Inflammatory macrophage (primary cell): ENCODE results near the gene C1QA.
"Not testable (repeated sequence)": the region's sequence is repeated elsewhere in the genome, so short reads cannot be mapped to it uniquely, and the experiment has no call there.

Experiments
- DNase-seq, 2 donors: peaks; one replicate each; pipeline ENCODE4 v3.0.0-alpha.2; 2020 to 2022

Gene C1QA

DNA sequence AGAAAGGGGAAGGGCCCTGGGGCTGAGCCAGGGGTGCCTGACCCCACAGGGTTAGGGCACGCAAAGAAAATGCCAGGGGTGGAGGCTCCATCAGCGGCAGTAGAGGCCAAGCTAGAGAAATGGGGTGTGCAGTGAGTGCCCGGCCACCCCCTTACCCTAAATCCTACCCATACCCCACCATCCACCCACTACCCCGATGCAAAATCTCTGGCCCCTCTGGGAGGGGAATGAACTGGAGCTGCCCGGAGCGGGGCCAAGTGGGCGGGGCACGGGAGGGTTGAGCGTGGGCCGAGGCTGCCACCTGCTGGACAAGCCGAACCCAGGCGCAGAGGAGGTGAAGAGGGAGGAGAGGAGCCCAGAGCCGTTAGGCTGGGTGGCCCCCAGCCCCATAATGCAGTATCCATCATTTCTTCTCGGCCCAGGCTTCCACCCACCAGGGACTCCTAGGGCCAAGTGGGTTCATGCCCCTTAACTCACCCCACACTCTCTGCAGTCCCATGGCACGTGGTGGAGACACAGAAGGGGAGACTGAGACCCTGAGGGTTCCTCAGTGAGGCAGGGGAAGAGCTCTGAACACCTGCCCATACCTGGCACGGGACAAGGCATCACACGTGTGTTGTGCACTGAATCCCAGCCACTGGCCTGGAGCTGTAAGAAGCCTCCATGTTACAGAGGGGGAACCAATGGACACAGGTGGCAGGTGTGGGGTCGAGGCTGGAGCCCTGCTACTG lies 5.6 kb downstream of the C1QA start:
- DNase-seq = peak; percentile 70 to 71

DNA sequence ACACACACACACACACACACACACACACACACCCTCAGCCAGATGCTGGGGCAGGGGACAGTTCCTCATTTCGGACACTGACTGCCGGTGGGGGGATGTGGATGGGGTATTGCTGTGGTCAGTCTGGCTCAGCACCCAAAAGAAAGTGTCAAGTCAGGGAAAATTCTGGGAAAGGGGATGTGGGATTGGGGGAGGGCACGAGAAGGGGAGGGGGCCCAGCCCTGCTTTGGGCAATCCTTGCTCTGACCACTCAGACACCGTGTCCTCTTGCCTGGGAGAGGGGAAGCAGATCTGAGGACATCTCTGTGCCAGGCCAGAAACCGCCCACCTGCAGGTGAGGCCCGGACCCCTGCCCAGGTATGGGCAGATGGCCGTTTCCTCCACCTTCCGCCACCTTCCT lies 7.0 kb downstream of the C1QA start, which contains the start of gene C1QC:
TSS of gene C1QC (plus strand) at position 253 of the 400 bp plus-strand sequence. CDS start 391 bp downstream, outside the sequence.
- peak; percentile 45 to 50 for DNase-seq

DNA sequence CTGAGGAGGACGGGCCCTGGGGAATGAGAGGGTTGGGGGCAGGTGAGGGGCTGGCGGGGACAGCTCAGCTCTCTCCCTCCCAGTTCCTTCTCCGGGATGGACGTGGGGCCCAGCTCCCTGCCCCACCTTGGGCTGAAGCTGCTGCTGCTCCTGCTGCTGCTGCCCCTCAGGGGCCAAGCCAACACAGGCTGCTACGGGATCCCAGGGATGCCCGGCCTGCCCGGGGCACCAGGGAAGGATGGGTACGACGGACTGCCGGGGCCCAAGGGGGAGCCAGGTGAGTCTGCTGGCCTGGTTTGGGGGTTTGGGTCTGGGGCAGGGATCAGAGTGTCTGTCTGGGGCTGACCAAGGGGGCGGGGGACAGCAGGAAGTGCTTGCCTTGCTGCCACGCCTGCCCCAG lies 7.5 kb downstream of the C1QA start:
- no peak for DNase-seq

DNA sequence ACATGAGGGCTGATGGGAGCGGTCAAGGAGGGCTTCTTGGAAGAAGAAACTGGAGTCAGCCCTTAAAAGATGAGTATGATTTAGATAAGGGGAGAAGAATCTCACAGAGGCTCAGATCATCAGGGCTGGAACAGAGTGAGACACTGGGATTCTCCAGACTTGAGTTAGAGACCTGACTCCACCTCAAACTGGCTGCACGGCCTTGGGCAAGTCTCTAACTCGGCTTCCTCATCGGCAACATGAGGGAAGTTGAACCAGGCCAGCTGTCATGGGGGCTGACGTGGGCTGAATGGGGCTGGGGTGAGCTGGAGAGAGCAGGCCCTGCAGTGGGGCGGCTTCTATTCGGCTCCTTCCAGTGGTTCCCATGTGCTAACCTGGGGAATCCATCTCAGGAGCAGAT lies 9.5 kb downstream of the C1QA start:
- DNase-seq = peak; percentile 86 to 93

DNA sequence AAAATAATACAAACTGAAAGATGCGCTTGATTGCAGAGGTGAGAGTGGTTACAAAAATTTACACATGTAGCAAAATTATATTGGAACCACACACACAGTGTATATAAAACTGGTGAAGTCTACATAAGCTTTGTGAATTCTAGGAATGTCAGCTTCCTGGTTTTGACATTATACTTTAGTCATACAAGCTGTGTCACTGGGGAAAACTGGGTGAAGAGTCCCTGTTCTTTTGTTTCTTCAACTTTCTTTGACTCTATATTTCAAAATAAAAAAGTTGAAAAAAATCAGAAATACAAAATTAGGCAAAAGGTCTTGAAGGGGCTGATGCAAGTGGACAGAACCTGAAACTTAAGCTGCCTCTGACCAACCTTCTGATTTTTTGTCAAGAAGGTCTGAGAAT lies 10.0 kb downstream of the C1QA start:
- peak; percentile 65 to 85 for DNase-seq

DNA sequence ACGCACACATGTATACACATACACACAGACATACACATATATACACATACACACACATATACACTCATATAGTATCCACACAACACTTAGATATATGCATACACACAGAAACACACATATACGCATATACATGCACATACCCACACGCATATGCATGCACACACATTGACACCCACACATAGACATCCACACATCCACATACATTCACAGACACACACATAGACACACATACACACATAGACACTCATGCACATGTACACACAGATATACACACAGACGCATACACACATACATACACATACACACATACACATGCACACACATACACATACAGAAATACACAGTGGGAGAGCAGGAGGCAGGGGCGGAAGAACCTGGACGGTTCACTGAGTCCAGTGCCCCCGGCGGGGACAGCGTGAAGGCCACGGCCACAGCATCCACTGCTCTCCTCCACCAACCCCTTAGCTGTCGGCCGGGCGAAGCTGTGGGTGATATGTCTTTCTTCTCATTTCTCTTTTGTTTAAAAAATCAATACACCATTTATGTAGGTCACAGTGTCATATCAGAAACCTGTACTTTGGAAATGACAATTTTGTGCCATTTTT lies 13.8 kb downstream of the C1QA start:
- no peak for DNase-seq

DNA sequence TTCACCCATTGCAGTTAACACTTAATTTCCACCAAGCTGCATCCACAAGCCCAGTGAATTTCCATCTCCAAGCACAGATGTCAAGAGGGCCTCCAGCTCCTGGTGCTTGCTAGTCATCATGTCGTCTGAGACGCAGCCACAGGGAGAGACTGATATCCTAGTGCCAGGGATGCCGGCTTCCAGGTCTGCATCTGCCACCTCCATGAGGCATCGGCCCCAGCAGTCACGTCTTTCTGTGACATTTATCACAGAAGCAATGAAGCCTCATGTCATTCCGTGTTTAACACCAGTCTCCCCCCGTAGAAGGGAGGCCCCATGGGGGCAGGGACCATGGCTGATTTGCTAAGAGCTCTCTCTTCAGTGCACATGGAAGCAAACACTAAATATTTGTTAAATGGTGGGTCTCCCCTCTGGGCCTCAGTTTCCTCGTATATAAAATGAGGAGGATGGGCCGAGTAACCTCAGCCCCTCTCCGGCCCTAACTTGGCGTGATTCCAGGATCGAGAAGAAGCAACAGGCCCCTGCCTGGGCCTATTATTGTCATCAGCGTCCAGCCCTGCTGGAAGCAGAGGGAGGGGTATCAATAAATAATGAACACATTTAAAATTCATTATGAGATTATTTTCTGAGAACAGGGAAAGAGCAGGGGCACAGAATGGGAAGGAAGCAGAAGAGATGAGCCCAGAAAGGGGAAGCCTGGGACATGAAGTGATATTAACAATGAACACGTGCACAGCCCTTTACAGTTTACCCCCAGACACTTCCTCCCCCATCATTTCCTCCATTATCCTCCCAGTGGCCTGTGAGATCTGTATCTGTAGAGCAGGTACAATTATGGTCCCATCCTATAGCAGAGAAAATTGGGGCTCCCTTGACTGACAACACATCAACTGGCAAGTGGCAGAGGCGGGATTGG lies 15.8 kb downstream of the C1QA start:
- DNase-seq = peak; percentile 49 to 56

DNA sequence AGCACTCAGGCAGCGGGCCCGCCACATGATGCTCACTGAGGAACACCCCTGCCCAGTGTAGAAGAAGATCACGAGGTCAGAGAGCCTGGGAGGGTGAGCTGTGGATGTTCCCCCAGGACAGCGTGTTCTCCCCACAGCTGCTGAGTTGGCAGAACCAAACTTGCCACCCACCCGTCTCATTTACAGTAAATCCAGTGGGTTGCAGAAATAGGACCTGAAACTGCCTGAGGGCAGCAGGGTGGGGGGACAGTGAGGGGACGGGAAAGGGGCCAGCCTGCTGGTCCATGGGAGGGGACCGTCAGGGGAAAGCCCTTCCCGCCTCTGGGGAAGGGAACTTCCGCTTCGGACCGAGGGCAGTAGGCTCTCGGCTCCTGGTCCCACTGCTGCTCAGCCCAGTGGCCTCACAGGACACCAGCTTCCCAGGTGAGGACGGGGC lies 16.5 kb downstream of the C1QA start, which contains the start of gene C1QB:
TSS of gene C1QB (plus strand) at position 356 of the 436 bp plus-strand sequence. CDS start 6,227 bp downstream, outside the sequence.
- DNase-seq = peak; percentile 35 to 66

DNA sequence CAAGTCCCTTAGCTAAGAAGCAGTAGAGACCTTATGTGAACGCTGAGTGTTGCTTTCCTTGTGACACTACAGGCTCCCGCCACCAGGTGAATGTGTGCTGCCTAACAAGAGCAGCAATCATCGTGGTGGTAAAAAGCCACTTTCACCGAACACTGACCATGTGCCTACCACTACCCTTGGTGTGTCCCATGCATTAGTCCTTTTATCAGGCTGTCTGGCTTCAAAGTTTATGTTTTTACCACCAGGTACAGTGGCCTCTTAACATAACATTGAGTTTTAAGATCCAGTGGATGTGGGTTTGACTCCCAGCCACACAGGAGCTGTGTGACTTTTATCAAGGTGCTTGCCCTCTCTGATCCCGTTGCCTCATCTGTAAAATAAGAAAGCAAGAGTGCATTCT lies 18.3 kb downstream of the C1QA start:
- DNase-seq = no peak

DNA sequence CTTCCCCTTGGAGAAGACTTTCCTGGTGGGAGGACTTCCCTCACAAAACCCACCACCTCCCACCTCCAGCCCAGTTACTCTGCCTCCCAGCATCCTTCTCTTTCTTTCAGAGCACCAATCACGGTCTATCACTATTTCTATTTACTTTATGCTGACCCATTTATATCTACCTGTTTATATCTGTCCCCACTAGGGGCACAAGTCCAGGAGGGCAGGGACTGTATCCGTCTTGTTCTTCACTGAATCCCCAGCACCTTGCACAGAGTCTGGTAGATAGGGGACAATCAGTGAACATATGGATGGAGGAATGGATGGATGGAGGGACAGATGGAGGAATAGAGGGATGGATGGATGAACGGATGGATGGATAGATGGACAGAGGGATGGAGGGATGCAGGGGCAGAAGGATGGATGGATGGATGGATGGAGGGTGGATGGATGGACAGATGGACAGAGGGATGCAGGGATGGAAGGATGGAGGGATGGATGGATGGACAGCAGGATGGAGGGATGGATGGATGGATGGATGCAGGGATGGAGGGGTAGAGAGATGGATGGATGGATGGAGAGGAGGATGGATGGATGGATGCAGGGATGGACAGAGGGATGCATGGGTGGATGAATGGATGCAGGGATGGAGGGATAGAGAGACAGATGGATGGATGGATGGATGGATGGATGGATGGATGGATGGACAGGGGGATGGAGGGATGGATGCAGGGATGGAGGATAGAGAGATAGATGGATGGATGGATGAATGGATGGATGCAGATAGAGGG lies 22.1 kb downstream of the C1QA start:
- no peak for DNase-seq

DNA sequence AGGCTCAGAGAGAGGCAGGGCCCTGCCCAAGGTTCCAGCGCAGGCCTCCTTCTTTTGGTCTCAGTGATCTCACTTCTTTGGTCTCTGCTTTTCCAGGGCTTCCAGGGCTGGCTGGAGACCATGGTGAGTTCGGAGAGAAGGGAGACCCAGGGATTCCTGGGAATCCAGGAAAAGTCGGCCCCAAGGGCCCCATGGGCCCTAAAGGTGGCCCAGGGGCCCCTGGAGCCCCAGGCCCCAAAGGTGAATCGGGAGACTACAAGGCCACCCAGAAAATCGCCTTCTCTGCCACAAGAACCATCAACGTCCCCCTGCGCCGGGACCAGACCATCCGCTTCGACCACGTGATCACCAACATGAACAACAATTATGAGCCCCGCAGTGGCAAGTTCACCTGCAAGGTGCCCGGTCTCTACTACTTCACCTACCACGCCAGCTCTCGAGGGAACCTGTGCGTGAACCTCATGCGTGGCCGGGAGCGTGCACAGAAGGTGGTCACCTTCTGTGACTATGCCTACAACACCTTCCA lies 24.4 kb downstream of the C1QA start:
- no peak for DNase-seq

DNA sequence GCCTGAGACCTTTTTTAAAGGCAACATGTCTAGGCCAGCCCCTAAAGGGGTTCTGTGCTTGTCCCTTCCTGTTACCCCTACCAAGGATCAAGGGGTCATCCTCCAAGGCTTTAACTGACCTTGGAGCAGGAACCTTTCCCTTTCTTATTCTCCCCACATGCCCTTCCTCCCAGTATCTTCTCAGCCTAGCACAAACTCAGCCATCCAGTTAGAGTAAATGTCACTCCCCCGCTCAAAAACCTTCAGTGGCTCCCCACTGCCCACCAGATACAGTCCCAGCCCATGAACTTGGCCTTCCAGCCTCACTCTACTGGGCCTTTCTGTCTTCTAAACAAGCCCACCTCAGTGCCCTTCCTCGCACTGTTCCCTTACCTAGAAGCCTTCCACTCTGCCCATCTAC lies 25.5 kb downstream of the C1QA start:
- no peak for DNase-seq

DNA sequence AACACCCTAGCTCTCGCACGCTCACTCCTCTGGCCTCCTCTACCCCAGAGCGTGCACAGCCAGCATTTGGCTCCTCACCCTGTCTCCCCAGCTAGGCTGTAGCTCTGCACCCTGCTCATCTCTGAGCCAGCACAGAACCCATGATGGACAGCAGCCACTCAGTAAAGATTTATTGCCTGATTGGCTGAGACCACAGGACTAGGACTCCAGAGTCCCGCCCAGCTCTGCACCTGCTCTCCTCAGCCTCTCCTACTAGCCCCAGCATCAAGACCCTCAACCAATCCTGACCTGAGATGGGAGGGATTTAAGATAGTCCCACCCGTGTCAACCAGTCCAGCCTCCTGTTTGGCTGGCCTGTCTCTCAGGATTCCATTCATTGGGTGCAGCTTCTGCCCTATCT lies 25.9 kb downstream of the C1QA start:
- DNase-seq = no peak

DNA sequence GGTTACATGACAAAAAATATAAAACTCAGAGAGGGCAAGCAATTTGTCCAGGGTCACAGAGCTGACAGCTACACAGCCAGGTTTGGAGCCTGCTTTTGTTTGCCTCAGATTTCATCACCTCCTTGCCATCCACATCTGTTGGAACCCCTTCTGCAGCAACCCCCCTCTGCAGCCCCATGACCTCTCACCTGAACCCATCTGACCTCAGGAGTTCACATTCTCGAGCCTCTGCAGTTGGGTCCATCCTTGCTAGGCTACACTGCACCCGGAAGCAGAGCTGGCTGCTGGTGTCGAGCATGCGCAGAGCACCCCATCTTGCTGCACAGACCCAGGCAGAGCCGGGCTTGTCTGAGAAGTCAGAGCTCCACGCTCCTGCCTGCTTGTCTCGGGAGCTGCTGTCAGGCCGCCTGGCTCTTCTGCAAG lies 26.6 kb downstream of the C1QA start:
- DNase-seq = no peak

DNA sequence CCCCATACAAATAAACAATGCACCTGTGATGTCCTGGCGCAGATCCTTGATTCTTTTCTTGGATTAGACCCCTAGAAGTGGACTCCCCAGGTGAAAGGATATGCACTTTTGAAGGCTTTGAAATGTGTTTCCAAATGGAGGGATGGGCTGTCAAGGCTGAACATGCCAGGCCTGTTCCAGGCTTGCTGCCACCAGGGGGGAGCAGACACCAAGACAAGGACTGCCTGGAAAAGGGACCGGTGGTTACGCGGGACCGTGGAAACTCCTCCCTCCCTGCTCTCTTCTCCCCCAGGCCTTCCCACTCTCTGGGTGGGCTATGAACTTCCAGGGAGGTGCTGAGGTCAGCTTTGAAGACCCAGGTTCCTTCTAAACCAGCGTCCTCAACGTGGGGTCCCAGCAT lies 29.3 kb downstream of the C1QA start:
- peak in 1 of 2 donors; percentile 18 for DNase-seq

DNA sequence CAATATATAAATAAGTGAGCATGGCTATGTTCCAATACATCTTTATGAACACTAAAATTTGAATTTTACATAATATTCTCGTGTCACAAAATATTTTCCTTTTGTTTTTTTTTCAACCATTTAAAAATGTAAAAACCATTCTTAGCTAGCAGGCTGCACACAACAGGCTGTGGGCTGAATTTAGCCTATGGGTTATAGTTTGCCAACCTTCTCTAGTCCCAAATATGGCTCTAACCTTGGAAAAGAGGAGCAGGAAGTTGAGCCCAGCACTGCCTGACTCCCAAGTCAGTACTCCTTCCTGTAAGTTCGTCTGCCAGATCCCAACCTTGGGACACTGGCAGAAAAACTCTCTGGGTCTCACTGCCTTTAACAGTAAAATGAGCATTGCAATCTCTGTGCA lies 30.0 kb downstream of the C1QA start:
- no peak for DNase-seq

DNA sequence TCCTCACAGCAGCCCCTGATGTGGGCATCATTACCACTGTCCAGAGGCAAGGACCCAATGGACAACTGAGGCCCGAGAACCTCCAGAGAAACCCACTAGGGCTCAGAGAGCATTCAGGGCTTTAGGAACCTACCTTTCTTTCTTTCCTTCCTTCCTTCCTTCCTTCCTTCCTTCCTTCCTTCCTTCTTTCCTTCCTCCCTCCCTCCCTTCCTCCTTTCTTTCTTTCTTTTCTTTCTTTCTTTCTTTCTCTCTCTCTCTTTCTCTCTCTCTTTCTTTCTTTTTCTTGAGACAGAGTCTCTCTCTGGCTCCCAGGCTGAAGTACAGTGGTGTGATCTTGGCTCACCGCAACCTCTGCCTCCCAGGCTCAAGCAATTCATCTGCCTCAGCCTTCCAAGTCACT lies 32.4 kb downstream of the C1QA start:
- DNase-seq = not testable (repeated sequence)

DNA sequence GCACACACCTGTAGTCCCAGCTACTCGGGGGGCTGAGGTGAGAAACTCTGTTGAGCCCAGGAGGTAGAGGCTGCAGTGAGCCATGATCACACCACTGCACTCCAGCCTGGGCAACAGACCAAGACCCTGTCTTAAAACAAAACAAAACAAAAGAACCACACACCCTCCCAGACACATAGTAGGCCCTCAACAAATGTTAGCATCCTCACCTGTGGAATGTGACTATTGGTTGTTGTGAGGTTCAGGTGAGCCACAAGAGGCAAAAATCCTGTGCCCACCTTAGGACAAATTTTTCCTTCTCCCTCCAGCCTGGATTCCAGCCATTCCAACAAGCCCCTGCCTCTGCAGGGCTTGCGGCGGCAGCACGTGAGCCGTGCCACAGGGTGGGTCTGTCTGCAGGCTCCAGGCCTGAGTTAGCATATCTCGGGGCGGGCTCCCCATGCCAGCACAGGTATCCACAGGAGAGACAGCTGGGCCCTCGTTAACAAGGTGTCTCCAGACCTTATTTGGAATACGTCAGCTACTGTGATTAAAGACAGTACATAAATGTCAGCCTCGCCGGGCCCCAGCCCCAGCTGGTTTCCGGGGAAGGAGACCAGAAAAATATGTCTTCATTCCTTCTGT lies 34.0 kb downstream of the C1QA start:
- DNase-seq = no peak

DNA sequence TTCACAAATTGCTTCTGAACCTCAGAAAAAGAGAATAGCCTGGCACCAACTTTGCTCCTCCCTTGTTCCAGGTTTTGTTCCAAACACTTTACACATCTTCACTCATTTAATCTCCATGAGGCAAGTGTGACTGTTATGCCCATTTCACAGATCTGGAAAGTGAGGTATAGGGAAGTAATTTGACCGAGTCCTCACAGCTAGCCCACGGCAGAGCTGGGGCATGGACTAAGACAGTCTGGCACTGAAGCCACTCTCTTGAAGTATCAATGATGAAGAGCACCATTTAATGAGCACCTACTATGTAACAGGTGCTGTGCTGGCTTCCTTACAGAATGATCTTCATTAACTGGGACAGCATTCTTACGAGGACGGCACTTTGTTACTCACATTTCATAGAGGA lies 35.6 kb downstream of the C1QA start:
- DNase-seq = no peak

DNA sequence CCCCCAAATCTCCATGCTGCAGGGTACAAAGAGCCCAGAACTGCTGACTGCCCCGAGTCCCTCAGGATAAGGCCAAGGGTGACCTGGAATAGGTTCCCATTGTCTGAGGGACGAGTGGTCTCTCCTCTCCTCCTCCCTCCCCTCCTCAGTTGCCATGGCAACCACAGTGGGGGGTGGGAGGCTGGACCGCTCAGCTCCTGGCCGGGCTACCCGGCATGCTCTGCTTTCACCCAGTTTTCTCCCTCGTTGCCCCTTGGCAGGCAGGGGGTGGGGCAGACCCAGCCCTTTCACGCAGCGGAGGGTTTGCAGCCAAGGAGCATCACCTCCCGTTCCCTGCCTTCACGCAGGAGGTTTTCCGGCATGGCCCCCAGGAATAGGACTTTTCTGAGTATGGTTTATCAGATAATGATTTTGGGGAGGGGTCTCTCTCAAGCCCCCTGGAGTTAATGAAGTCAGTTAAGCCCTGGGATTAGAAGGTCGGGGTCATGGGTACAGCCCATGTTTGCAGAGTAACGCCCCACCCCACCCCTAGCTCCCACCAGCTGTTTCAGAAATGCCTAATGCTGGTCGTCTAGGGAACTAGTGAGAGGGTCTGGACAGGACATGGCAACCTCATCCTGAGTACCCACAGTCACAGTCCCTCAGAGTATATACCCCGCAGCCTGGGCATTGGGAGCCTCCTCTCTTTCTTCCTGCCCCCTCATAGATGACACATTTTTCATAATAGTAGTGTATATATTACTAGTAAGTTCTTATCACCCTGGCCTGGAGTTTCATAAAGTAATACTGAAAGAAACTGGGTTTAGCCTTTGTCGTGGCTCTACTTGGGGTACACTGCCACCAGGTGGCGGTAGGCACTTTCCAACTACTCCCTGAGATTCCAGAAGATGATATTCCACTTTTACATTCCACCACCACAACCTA lies 37.3 kb downstream of the C1QA start:
- DNase-seq = peak; percentile 56 to 69

DNA sequence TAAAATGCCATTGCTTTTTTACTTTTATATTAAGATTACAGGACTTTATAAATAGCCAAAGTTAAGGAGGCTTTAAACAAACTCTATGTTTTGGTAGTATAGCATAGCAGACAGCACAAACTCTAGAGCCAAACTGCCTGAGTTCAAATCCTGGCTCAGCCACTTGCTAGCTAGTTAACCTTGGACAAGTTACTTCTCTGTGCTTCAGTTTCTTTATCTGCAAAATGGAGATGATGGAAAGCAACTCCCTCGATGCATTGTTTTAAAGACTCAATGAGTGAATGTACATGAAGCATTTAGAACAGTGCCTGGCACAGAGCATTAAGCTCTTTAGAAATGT lies 38.0 kb downstream of the C1QA start:
- no peak for DNase-seq
